HL-60/S4 treated with retinoic acid at 250 ng/mL for 4 days and 3 days (cell line): ENCODE data around the gene RUNDC3A.
"Not testable (repeated sequence)": the region's sequence is repeated elsewhere in the genome, so short reads cannot be mapped to it uniquely, and the experiment has no call there.

Experiments
- in situ Hi-C: fragments of 300-500 bp; cut with MboI; formaldehyde crosslinking; loops from 2 replicates; pipeline ENCODE4 v1.7.0; 2022; ENCODE audit warnings: low sequenced_read_pairs

RUNDC3A gene

DNA sequence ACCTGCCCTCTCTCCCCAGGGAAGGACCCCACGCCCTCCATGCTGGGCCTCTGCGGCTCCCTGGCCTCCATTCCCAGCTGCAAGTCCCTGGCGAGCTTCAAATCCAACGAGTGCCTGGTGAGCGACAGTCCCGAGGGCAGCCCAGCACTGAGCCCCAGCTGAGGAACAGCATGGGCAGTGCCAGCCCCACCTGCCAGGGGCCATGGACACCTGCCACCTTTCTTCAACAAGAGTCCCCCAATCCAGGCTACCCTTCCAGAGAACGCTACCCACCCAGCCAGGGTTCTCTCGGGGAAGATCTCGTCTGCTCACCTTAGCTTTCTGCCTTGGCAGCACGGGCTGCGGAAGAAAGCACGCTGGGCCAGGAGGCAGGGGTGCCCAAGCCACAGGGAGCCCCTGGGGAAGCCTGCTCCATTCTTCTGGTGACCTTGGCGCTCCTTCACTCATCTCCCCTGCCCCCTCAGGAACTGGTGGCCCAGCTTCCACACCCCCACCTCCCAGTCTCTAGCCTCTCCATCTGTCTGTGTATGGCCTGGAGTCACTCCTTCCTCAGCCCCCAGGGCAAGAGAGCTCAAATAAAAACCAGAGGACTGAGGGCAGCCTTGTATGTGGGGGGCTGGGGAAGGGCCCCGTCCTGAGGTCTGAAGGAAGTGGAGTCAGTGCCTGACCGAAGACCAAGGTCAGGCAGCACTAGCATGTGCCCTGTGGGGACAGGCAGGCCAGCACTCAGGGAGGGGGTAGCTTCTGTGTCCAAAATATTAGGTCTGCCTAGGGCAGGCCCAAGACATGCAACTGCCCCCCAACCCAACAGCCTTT lies 9.9 kb downstream of the RUNDC3A start:
- in situ Hi-C loops: no loop called here

- in situ Hi-C loops: loop anchor here (10.0 kb wide), 1 partner anchor 95 kb away; no protein-coding TSS in a partner anchor
Observed at GRCh38 chr17:44320066-44320465, 11.7 kb downstream of the RUNDC3A start.

DNA sequence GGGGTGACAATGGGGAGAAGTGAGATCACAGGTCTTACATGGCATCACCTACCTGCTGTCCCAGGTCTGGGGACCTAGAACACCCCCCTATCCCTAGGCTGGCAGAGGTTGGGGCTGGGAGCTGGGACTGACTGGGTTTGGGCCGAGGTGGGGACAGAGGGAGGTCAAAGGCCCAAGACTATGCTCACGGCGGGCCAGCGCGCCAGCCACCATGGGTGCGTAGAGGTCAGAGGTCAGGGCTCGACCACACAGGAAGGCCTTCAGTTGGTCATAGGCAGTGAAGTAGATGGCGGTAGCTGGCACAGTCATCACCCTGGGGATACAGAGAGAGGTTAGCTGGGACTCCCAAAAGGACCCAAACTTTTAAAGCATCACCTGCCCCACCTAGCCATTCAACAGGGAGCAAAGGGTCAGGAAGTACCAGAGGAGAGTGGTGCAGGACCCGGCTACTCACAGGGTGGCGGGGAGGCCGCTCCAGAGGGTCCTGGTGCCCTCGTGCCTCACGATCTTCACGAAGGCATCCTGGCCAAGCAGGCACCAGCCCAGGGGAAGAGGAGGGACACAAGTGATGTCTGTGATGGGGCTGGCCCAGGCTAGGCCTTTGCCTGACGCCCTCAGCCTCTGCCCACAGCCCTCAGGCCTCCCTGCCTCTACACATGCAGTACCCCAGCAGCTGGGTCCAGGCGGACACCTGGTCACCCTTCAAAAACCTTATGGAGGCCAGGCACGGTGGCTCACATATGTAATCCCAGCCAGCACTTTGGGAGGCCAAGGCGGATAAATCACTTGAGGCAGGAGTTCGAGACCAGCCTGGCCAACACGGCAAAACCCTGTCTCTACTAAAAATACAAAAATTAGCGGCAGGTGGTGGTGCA lies 13.1 kb downstream of the RUNDC3A start:
- in situ Hi-C loops: loop anchor here (10.0 kb wide), 1 partner anchor 97 kb away; no protein-coding TSS in a partner anchor

GRCh38 chr17:44322236-44322895 lies 14.0 kb downstream of the RUNDC3A start:
- in situ Hi-C loops: loop anchor here (10.0 kb wide), 1 partner anchor 98 kb away; no protein-coding TSS in a partner anchor

GRCh38 chr17:44323359-44324091 lies 15.1 kb downstream of the RUNDC3A start:
- in situ Hi-C loops: loop anchor here (10.0 kb wide), 1 partner anchor 99 kb away; no protein-coding TSS in a partner anchor

- in situ Hi-C loops: loop anchor here (10.0 kb wide), 1 partner anchor 99 kb away; no protein-coding TSS in a partner anchor
Observed at GRCh38 chr17:44324092-44324570, 15.7 kb downstream of the RUNDC3A start.

DNA sequence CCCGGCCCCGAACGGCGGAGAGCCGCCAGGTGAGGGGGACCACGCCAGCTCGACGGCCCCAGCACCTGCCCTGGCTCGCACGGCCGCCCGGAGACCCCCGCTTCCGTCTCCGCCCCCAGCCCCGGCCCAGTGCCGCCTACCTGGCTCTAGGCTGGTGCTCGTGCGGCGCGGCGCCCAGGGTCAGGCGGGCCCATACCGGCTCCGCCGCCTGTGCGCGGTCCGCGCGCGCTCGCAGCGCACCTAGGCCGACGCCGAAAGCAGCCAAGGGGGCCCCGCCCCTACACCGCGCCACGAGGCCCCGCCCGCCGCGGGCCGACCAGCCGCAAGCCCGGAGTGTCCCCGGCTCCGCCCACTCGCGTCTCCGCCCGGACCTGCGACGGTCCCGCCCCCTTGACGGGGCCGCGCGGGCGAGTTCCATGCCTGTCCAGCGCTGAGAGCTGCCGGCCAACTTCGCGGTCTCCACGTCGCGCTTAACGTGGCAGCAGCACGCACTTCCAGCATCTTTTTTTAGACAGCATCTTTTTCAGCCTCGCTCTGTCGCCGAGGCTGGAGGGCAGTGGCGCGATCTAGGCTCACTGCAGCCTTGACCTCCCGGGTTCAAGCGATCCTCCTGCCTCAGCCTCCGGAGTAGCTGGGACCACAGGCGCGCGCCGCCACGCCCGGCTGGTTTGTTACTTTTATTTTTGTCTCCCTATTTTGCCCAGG lies 16.3 kb downstream of the RUNDC3A start, which contains the start of gene SLC25A39:
TSS of gene SLC25A39 (minus strand) at position 253 of the 705 bp plus-strand sequence. CDS start 1,261 bp downstream, outside the sequence.
- in situ Hi-C loops: loop anchor here (10.0 kb wide), 1 partner anchor 100 kb away; no protein-coding TSS in a partner anchor

GRCh38 chr17:44326861-44327444 lies 18.6 kb downstream of the RUNDC3A start:
- in situ Hi-C loops: loop anchor here (10.0 kb wide), 1 partner anchor 102 kb away; no protein-coding TSS in a partner anchor

- in situ Hi-C loops: loop anchor here (10.0 kb wide), 1 partner anchor 103 kb away; no protein-coding TSS in a partner anchor
Observed at GRCh38 chr17:44327715-44328449, 19.5 kb downstream of the RUNDC3A start.

GRCh38 chr17:44329516-44329915 lies 21.1 kb downstream of the RUNDC3A start:
- in situ Hi-C loops: loop anchor here (10.0 kb wide), 1 partner anchor 105 kb away; no protein-coding TSS in a partner anchor

GRCh38 chr17:44330263-44330662 lies 21.9 kb downstream of the RUNDC3A start:
- in situ Hi-C loops: not testable (repeated sequence)

- in situ Hi-C loops: no loop called here
Observed at GRCh38 chr17:44331249-44331760, 22.9 kb downstream of the RUNDC3A start.

DNA sequence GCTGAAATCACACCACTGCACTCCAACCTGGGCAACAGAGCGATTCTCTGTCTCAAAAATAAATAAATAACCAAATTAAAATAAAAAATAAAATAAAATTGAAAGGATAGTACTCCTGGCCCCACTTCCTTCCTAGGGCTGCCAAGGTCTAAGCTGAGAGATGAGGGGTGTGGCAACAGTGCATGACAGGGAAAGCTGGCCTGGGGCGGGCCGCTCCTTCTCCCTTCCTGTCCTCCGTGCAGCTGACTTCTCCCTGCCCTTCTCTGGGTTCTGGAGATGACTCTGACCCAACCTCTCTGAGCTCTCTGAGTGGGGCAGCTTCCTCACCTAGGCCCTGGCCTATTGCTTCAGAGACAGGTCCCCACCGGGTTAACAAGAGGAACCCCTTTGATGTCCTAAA lies 25.0 kb downstream of the RUNDC3A start:
- in situ Hi-C loops: no loop called here

- in situ Hi-C loops: no loop called here
Observed at GRCh38 chr17:44334315-44334714, 25.9 kb downstream of the RUNDC3A start.

DNA sequence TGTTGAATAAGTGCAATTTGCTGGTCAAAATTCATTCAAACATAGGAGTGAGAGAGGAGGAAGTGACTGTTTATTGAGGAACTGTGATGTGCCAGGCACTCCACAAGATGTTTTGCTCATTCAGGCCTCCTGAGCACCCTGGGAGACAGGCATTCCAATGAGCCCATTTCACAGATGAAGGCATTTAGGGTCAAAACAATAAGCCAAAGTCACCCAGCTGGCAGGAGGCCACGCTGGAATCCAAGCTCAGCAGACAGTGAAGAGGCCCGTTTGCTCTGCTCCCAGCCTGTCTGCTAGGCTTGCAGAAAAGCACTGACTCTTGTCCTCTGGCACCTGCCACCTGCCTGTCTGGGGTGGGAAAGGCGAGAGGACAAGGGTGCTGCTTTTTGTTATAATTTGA lies 26.3 kb downstream of the RUNDC3A start:
- in situ Hi-C loops: no loop called here

DNA sequence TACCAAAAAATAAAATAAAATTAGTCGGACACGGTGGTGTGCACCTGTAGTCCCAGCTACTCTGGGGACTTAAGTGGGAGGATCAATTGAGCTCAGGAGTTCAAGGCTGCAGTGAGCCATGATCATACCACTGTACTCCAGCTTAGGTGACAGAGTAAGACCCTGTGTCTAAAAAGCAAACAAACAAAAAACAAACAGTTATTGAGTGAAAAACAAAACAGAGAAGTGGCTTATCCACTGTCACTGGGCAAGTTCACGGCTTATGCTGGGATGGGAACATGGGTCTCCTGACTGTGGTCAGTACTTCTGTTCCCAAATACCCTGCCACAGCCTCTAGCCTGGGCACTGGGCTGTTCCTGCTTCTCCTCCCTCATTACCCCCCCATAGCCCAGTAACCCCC lies 27.2 kb downstream of the RUNDC3A start:
- in situ Hi-C loops: no loop called here

- in situ Hi-C loops: no loop called here
Observed at GRCh38 chr17:44335968-44336367, 27.6 kb downstream of the RUNDC3A start.

DNA sequence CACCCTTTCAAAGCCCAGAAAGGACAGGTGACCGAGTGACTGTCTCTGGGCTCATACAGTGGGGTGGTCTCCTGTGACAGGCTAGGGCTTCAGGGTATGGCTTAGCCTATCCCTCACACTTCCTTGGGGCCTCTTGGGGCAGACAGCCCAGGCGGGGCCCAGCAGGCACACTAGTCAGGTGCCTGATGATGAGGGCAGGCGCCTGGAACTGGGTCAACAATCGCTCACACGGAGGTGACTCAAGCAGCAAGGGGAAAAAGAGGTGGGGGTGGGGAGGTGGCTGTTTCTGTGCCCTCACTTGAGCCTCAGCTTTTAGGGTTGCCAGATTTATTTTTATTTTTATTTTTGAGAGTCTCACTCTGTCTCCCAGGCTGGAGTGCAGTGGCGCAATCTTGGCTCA lies 30.3 kb downstream of the RUNDC3A start:
- in situ Hi-C loops: no loop called here
